Mononuclear cell (primary cell): ENCODE results near the gene ECSIT. TPM values are rescaled to one million over a fixed set of nuclear protein-coding genes. Genes with fewer than 3 reads are reported as not detected.

Source experiments
- H3K27me3 ChIP-seq: 2 replicates; pipeline ENCODE4 v1.6.0; 2011; ENCODE audit warnings: low read length, control low read depth; ENCODE audit not compliant: insufficient read depth
- H3K4me1 ChIP-seq: 2 replicates; pipeline ENCODE4 v1.5.1; 2011; ENCODE audit warnings: mild to moderate bottlenecking, low read length, control low read depth; ENCODE audit not compliant: insufficient read depth
- H3K4me3 ChIP-seq: 2 replicates; pipeline ENCODE4 v1.5.1; 2011; ENCODE audit warnings: mild to moderate bottlenecking, low read length, moderate library complexity
- H3K9me3 ChIP-seq: 2 replicates; pipeline ENCODE4 v1.5.1; 2011; ENCODE audit warnings: low read depth, mild to moderate bottlenecking, control low read depth, low read length
- total RNA-seq: library from RNA; depleted of rRNA; stranded (reverse); fragments of >200 nt; gene quantifications from one replicate; pipeline ENCODE4 v1.2.3, GENCODE V29; 2012

The ECSIT gene
- total RNA-seq, 1 donor = 23.4 TPM

GRCh38 chr19:11499220-11499726 is 29.7 kb downstream of the ECSIT start:
- Histone ChIP-seq H3K4me3 (no peak overlapping the region), H3K4me1 (no peaks in the 10 kb centered on the region), H3K27me3 (no peaks in the 10 kb centered on the region), H3K9me3 (no peaks in the 10 kb centered on the region)

- Histone ChIP-seq H3K4me1 (no peaks in the 10 kb centered on the region), H3K4me3 (no peak overlapping the region), H3K9me3 (no peaks in the 10 kb centered on the region), H3K27me3 (no peaks in the 10 kb centered on the region)
Measured at GRCh38 chr19:11496391-11497163, 32.4 kb downstream of the ECSIT start.

GRCh38 chr19:11495885-11496284 is 33.0 kb downstream of the ECSIT start:
- no peak overlapping the region for H3K4me3 ChIP-seq
- no peaks in the 10 kb centered on the region for H3K27me3 ChIP-seq
- no peaks in the 10 kb centered on the region for H3K4me1 ChIP-seq
- H3K9me3 ChIP-seq = no peaks in the 10 kb centered on the region

DNA sequence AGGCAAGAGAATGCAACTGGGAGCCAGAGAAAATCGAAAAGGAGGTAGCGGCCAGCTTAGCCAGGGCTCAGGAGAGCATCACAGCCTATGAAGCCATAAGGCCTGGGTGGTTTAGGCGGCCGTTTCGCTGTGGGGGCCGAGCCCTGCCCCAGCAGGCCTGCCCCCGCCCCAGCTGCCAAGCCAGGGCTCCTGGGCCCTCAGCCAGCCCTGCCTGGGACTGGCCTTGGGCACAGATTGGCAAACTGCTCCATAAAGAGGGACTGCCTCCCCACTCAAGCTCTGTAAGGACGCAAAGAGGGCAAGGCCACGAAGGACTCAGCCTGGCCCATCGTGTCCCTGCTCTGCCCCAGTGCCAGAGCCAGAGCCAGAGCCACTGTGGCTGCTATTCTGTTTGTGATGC is 33.5 kb downstream of the ECSIT start:
- Histone ChIP-seq H3K4me3 (no peak overlapping the region), H3K27me3 (no peaks in the 10 kb centered on the region), H3K9me3 (no peaks in the 10 kb centered on the region), H3K4me1 (no peaks in the 10 kb centered on the region)

DNA sequence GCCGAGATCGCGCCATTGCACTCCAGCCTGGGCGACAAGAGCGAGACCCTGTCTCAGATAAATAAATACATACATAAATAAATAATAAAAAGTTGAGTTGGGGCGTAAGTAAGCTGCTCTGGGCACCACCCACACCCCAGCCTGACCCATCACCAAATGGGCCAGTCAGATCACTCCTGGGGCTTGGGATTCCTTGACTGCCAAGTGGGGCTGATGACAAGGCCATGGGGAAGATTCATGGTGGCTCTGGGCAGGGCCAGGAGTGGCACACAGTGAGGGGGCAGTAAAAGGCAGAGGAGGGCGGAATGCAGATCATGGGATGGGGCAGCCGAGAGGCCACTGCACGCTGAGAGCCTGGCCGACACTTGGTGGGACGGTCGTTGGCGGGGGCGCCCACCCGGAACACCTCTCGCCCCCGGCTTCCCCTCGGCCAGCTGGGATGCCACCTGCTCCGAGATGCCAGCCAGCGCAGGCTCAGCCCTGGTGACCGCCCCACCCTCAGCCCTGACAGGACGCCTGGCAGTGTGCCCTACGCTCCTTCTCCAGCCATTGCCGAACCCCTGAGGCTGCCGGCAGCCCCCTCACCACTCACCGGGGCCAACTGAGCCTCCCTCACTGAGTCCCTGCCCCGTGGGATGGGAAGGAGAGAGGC is 34.2 kb downstream of the ECSIT start:
- H3K9me3 ChIP-seq = no peaks in the 10 kb centered on the region
- no peaks in the 10 kb centered on the region for H3K27me3 ChIP-seq
- H3K4me1 ChIP-seq = no peaks in the 10 kb centered on the region
- H3K4me3 ChIP-seq = no peak overlapping the region

DNA sequence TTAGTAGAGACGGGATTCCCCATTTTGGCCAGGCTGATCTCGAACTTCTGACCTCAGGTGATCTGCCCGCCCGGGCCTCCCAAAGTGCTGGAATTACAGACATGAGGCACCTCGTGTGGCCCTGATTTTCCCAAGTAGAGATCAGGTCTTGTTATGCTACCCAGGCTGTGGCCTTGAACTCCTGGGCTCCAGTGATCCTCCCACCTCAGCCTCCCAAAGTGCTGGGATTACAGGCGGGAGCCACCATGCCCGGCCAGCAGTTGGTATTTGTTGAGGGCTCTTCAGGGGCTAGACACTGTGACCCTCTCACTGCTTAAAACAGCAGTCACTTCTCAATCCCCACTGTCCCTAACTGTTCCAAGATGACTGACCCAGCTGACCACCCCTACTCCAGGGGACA is 39.6 kb downstream of the ECSIT start:
- Histone ChIP-seq H3K4me3 (no peak overlapping the region), H3K4me1 (no peaks in the 10 kb centered on the region), H3K9me3 (no peaks in the 10 kb centered on the region), H3K27me3 (no peaks in the 10 kb centered on the region)

GRCh38 chr19:11486661-11487503 is 42.1 kb downstream of the ECSIT start:
- Histone ChIP-seq H3K4me3 (no peak overlapping the region), H3K4me1 (peaks cover 13% of the 10 kb centered on the region), H3K27me3 (peaks cover 5% of the 10 kb centered on the region), H3K9me3 (no peaks in the 10 kb centered on the region)

DNA sequence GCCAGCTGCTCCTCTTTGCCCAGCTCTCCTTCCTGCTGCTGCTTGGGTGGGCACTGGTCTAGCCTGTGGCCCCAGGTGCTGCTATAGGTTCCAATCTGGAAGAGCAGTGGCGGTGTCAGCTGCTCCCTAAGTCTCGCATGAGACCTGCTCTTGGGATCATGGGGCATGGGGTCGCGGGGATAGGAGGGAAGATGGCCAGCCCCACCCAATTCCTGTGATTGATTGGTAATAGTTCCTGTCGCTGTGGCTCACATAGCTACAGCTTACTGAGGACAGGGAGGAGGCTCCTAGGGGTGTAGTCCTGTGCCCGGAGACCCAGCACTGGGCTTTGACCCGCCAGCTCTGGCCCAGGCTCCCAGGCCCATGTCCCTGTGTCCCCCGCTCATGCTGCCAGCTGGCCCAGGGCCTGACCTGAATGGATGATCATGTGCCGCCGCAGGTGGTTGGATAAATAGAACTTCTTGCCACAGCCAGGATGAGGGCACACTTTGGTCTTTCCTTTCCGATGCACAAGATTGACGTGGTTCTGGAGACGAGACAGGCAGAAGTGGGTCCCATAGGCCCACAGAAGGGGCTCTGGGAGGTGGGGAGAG is 43.6 kb downstream of the ECSIT start:
- H3K4me1 ChIP-seq = peaks cover 22% of the 10 kb centered on the region
- no peaks in the 10 kb centered on the region for H3K9me3 ChIP-seq
- no peak overlapping the region for H3K4me3 ChIP-seq

DNA sequence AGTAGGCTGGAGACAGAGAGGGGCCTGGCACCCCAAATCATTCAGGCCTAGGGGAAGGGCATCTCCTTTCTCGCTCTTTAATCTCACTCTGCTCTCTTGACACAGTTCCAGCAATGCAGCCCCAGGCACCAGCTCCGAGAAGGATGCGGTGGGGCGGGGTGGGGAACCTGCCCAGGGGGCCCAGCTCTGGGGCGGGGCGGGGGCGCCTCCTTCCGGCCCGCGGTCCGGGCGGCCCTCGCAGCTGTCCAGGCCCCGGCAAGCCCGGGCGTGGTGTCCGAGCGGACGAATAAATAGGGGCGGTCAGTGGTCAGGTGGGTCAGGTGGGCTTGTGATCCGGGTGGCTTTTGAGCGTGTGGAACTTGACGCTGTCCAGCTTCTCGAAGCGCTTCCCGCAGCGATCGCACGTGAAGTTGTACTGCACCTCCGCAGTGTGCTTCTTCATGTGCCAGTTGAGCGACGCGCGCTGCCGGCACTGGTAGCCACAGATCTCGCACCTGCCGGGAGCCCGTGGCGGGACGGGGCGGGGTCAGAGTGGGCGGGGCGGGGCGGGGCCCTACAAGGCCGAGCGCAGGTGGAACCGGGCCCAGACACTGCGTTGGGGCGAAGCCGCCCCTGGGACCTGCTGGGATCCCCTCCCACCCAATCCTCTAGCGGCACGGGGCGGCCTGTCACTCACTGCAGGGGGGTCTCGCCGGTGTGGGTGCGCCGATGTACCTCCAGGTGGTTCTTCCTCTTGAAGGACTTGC is 45.4 kb downstream of the ECSIT start:
- Histone ChIP-seq H3K9me3 (no peaks in the 10 kb centered on the region), H3K4me1 (peaks cover 26% of the 10 kb centered on the region), H3K4me3 (no peak overlapping the region), H3K27me3 (peaks cover 27% of the 10 kb centered on the region)

More for the DNA sequence above, 43.6 kb downstream of the ECSIT start:
- H3K27me3 ChIP-seq = peaks cover 17% of the 10 kb centered on the region

GRCh38 chr19:11482384-11483050 is 46.4 kb downstream of the ECSIT start:
- Histone ChIP-seq H3K4me1 (peaks cover 26% of the 10 kb centered on the region), H3K9me3 (no peaks in the 10 kb centered on the region), H3K27me3 (peaks cover 34% of the 10 kb centered on the region), H3K4me3 (no peak overlapping the region)

GRCh38 chr19:11481534-11482383 is 47.2 kb downstream of the ECSIT start:
- H3K4me1 ChIP-seq = peaks cover 26% of the 10 kb centered on the region
- H3K27me3 ChIP-seq = peaks cover 37% of the 10 kb centered on the region
- no peaks in the 10 kb centered on the region for H3K9me3 ChIP-seq
- no peak overlapping the region for H3K4me3 ChIP-seq

DNA sequence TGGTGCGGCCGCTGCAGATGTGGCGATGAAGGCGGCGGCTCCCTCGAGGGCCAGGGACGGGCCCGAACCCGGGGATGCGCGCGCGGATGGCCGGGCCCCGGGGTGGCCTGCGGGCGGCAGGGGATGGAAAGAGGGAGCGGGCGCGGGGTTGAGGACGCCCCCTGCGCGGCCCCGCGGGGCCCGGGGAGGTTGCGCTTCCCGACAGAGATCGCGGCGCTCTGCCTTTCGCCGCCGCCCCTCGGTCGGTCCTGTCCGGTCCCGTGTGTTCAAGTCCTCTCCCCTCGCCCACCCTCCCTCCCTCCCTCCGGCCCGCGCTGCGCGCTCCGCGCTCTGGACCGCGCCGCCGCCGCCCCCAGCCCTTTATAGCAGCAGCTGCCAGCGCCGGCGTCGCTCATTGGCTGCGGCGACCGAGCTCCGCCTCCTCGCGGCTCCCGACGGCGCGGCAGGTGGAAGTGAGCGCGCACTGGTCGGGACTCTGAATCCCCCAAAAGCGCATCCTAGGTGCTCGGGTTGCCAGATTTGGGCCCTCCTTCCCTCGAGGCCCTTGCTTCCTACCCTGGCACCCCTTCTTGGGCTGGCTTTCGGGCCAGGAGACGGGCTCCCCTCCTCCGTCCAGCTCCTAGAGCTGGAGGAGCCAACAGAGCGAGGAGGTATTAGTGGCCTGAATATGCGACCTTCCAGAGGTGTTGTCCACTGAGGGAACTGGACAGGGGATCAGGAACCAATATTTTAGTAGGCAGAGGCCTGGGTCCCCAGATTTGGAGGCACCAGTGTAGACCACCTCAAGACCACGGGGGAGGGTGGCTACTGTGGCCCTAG is 48.0 kb downstream of the ECSIT start, which contains the start of gene ELAVL3:
TSS of gene ELAVL3 (minus strand) at position 332 of the 819 bp plus-strand sequence. CDS start 438 bp downstream, outside the sequence.
- H3K27me3 ChIP-seq = peaks cover 37% of the 10 kb centered on the region
- peaks cover 26% of the 10 kb centered on the region for H3K4me1 ChIP-seq
- no peak within 1 kb of the TSS for H3K4me3 ChIP-seq
- H3K9me3 ChIP-seq = no peaks in the 10 kb centered on the region
